Stimulated activated CD4-positive, alpha-beta T cell treated with anti-CD3 and anti-CD28 coated beads, Interleukin-15, amount 100 ng/mL, for 24 hours (primary cell): Measurements from ENCODE around the gene ASPHD2.
"Not testable (repeated sequence)": the region's sequence is repeated elsewhere in the genome, so short reads cannot be mapped to it uniquely, and the experiment has no call there.

Source experiments
- DNase-seq: peaks from one replicate; pipeline ENCODE4 v3.0.0-alpha.2; 2020

The ASPHD2 gene, protein sequence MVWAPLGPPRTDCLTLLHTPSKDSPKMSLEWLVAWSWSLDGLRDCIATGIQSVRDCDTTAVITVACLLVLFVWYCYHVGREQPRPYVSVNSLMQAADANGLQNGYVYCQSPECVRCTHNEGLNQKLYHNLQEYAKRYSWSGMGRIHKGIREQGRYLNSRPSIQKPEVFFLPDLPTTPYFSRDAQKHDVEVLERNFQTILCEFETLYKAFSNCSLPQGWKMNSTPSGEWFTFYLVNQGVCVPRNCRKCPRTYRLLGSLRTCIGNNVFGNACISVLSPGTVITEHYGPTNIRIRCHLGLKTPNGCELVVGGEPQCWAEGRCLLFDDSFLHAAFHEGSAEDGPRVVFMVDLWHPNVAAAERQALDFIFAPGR

GRCh38 chr22:26428515-26429457 is at the start of gene ASPHD2:
ASPHD2 (plus strand) TSS chr22:26429260; CDS start chr22:26433616, 4,356 bp downstream.
- peak; percentile 82 for DNase-seq

- no peak for DNase-seq
Observed at GRCh38 chr22:26380072-26380830, 48.8 kb upstream of the ASPHD2 start.

DNA sequence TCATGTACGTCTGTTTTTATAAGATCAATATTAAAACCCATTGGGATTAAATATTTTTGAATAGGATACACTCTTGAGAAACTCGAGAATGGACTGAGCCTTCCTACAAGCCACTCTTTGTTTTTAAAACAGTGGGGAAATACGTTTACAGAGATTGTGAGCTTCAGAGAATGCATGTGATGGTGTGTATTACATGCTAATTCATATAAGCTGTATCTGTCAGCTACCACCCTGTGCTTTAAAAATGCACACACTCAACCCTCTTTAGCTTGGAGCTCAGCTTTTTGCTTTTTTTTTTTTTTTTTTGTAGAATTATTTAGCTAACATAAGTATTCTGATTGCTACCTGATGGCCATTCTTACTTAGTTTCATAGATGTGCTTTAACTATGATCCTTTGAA is 46.3 kb upstream of the ASPHD2 start:
- no peak for DNase-seq

DNA sequence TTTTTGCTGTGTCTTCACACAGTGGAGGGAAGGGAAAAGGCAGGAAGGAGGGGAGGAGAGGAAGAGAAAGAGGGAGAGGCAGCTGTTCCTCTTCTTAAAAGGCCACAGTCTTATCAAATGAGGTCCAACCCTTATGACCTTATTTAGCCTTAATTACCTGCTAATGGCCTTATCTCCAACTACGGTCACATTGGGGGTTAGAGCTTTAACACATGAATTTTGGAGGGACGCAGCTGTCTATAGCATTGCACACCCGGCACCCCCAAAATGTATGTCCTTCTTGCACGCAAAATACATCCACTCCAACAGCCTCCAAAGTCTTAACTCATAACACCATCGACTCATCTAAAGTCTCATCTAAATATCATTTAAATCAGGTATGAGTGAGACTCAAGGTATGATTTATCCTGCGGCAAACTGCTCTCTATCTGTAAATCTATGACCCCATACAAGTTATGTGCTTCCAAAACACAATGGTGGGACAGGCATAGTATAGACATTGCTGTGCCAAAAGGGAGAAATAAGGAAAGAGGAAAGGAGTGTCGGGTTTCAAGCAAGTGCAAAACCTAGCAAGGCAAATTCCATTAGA is 45.0 kb upstream of the ASPHD2 start:
- DNase-seq = no peak

GRCh38 chr22:26385164-26385563 is 43.9 kb upstream of the ASPHD2 start:
- no peak for DNase-seq

DNA sequence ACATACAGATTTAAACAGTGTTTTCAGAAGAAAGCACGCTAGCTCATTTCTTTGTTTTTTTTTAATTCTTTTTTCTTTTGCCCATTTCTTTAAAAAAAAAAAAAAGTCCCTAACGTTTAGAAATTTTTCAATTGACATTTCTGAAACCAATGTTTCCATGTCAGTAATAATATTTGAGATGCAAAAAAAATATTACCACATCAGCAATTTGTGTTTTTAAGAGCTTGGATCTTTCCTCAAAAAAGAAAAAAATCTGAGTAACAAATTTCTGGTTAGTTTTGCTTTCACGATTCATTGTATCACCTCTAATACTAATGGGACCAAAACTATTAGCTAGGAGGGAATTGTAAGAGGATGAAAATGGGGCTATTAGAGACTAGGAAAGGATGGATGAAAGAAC is 39.9 kb upstream of the ASPHD2 start:
- no peak for DNase-seq

DNA sequence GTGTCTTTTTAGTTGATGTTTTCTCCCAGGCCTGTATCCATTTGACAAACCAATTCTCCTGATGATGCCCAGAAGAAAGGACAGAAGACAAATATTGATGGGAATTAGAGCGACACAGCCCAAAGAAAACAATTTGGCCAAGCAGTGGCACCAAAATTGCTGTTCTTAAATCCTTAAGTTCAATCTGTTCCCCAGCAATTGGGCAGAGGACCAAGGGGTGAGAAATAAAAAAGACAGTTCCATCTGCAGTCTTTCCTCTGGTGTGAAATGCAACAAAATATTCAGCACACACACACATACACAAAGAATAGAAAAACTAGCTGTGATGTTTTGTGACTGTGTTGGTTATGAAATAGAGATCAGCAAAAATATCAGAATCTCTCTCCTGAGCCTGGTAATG is 38.0 kb upstream of the ASPHD2 start:
- DNase-seq = no peak

DNA sequence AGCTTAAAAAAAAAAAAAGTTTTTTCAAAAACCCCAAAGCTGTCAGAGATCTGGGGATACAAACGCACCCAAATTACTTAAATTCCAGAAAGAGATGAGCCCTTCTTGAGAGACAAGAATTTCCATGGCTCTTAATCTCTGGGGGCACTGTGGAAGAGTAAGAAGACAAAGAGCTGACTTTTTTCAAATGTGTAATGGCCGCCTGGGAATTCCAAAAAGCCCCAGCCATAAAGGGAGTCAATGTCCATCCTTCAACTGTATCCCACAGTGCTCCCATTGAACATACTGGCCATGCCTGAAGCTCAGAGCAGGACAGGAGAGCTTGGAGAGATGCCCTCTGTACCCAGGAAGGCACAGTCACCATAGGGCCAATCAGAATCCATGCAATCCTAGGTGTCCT is 37.4 kb upstream of the ASPHD2 start:
- DNase-seq = no peak

- no peak for DNase-seq
Observed at GRCh38 chr22:26393929-26394328, 35.1 kb upstream of the ASPHD2 start.

GRCh38 chr22:26394777-26395176 is 34.3 kb upstream of the ASPHD2 start:
- DNase-seq = no peak

- DNase-seq = no peak
Observed at GRCh38 chr22:26395926-26396325, 33.1 kb upstream of the ASPHD2 start.

DNA sequence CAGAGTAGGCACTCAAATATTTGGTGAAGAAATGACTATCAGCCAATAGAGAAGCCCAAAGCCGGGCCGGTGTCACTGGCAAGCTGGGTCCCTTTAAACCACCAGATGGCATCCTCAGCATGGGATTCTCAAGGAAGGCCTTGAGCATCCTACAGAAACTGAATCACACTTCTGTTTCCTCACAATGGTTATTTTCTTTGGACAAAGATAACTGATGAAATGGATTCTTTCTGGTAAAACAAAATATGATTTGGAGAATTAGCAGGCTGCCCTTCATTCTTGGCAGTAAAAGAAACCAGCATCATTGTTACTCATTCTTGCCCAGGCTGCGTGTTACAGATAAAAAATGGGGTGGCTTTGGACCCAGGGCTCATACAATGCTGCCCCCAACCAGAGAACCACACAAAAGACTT is 30.3 kb upstream of the ASPHD2 start:
- peak; percentile 68 for DNase-seq

DNA sequence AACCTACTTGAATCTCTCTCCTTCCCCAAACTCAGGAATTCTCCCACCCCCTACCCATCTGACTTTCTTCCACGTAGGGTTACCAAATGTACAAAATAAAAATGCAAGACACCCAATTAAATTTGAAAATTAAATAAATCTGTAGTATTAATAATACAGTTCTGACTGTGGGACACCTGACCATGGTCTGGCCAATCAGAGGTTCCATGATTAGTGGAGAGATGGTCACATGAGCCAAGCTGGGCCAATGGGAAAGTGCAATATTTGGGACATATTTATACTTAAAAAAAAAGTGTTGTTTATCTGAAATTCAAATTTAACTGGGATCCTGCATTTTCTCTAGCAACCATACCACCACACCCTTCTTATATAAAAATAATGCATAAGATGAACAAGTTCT is 29.8 kb upstream of the ASPHD2 start:
- no peak for DNase-seq

GRCh38 chr22:26401726-26402125 is 27.3 kb upstream of the ASPHD2 start:
- DNase-seq = no peak

GRCh38 chr22:26404851-26405421 is 24.1 kb upstream of the ASPHD2 start:
- DNase-seq = no peak

- DNase-seq = no peak
Observed at GRCh38 chr22:26406118-26406517, 22.9 kb upstream of the ASPHD2 start.

GRCh38 chr22:26408562-26409220 is 20.4 kb upstream of the ASPHD2 start:
- DNase-seq = not testable (repeated sequence)

DNA sequence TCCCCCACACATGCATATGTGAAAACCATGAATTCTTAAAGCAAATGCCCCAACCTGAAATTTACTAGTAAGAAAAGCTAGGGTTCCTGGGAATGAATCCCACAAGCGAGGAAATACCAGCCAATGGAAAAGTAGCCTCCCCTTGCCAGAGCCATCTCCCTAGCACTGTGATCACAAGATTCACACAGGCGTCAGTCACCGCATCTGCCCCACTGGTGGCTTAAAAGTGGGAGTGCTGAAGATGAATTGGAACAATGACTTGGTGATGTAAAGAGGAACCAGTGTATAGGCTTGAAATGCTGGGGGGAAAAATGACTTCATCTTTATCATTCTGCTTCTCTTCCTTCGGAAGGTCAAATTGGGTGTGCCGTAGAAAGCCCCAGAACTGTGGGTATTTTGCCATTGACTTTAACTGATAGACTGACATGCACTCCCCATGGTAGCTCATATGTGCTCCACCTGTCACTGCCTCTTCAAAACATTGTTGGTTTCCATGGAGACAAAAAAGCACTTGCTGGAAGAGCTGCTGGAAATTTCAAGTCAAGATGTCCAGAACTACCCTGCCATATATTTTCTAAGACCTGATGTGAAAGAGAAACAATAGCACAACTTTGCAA is 19.2 kb upstream of the ASPHD2 start:
- DNase-seq = no peak

DNA sequence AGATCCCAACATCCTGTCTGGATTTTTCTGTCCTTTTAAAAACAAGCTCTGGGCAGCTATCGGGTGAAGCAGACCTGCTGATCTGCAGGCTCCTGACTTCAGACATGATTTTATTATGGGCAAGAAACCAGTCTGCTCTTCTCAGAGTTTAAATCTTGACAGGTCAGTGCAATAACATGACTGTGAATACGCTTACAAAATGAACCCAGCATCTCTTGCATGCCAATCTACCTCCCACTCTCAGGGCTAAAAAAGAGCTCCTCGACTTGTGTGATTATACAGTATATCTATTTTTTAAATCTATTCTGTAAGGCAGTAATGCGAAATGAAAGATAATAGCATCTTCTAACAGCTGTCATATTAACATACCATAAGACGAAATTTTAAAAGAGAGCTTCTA is 18.7 kb upstream of the ASPHD2 start:
- DNase-seq = no peak

DNA sequence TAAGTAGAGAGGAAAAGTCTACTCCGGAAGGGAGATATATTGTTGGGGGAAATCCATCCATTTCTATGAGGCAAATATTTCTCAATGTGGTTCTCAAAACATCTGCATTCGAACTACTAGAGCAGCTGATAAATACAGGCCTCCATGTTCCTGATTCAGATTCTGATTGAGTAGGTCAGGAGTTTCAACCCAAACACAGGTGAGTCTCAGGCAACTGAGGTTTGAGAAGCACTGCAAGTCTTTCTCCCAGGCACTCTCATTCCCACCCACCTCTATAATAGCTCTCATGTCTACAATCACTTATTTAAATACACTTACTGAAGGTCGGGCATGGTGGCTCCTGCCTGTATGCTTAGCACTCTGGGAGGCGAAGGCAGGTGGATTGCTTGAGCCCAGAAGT is 14.7 kb upstream of the ASPHD2 start:
- DNase-seq = no peak

DNA sequence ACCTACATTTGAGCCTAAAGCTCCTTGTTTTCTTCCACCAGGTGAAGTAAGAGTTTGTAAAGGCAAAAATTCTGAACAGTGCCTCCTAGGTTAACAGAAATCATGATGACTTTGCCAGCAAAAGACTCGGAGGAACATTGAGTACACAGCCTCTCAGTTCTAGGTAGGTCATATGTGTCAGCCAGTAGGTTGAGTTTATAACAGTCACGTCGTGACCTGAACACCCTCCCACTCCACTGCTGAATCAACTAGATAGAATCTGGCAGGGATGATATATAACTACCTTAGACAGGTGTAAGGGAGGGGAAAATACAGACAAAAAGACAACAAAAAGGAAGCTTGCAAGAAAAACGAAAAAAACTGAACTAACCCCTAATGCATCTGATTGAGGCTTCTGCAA is 12.8 kb upstream of the ASPHD2 start:
- DNase-seq = no peak
